GM18909 (cell line): ENCODE measurements around the gene AIFM1.

Experiments used
- ATAC-seq: cut with Tn5 transposase; IDR thresholded peaks from one replicate; pipeline ENCODE4 v1.9.1; 2021; ENCODE audit warnings: mild to moderate bottlenecking; ENCODE audit not compliant: unreplicated experiment, poor library complexity

Gene AIFM1

GRCh38 chrX:130165703-130166502, at the start of gene AIFM1:
Gene AIFM1, minus strand, starts transcription at chrX:130165841. Its CDS starts 185 bp downstream, at chrX:130165656.
- ATAC-seq, result peak; percentile 92

GRCh38 chrX:130213376-130213775, 47.7 kb upstream of the AIFM1 start:
- no peak for ATAC-seq

- ATAC-seq, result no peak
Observed at GRCh38 chrX:130212371-130212770, 46.7 kb upstream of the AIFM1 start.

- ATAC-seq, result no peak
Observed at GRCh38 chrX:130211415-130212186, 46.0 kb upstream of the AIFM1 start.

DNA sequence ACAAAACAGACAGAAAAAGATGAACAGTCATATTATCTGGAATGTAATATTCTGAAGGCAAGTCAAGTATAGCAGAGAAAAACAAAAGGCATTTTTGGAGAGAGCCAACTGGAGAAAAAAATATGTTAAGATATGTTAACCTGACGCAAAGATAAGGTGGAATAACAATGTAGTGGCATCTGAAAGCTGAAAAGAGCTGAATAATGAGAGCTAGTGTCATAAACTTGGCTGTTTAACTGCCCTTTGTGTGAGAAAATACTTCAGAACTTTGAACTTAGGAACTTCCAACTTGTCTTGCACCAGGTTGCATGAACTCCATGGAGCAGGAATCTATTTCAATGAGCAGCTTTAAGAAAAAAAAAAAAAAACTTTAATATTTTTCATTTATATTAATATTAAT, 39.0 kb upstream of the AIFM1 start:
- ATAC-seq, result no peak

DNA sequence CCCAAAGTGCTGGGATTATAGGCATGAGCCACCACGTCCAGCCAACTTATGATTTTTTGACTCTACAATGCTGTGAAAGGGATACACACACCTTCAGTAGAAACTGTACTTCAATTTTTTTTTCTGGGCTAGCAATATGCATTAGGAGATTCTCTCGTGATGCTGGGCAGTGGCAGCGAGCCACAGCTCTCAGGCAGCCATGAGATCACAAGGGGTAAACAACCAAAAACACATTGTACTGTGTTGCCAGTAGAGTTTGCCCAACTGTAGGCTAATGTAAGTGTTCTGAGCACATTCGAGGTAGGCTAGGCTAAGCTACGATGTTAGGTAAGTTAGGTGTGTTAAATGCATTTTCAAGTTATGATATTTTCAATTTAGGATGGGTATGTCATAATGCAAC, 31.8 kb upstream of the AIFM1 start:
- ATAC-seq, result no peak

DNA sequence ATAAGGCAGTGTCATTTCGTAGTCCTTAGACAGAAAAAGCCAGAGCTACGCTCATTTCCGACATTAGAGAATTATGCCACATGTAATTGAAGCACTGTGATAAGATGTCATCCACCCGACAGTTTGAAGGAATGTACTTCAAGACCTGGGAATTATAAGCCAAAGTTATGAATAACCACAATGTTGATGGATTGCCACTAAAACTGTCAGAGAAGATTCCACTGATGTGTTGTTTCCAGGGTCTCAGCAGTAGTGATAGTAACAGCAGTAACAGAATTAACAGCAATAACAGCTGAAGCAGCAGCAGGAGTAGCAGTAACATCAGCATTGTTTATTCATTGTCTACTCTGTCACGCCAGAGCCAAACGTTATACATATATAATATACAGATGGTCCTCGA, 30.8 kb upstream of the AIFM1 start:
- ATAC-seq, result no peak

GRCh38 chrX:130190801-130191200, 25.2 kb upstream of the AIFM1 start:
- no peak for ATAC-seq

DNA sequence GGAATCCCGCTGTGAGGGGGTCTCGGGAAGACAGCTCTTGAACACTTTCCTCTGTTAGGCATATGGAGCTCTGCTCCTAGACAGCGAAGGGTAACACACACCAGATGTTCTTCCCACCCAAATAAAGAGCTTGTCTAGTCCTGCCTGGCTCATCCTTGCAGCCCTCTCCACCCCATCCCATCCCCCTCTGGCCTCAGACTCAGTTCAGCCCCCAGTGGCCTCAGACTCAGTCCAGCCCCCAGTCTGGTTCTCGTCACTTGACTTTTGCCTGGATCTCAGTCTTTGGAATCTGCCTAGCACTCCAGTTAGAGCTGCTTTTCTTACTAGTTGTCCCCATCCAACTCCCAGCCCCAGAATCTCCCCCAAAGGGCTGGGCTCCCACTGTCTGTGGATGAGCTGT, 21.0 kb upstream of the AIFM1 start:
- ATAC-seq, result no peak

- no peak for ATAC-seq
Observed at GRCh38 chrX:130184857-130185256, 19.2 kb upstream of the AIFM1 start.

GRCh38 chrX:130184168-130184567, 18.5 kb upstream of the AIFM1 start:
- ATAC-seq, result no peak

- ATAC-seq, result no peak
Observed at GRCh38 chrX:130179579-130180215, 14.1 kb upstream of the AIFM1 start.

GRCh38 chrX:130179170-130179569, 13.5 kb upstream of the AIFM1 start:
- ATAC-seq, result no peak

DNA sequence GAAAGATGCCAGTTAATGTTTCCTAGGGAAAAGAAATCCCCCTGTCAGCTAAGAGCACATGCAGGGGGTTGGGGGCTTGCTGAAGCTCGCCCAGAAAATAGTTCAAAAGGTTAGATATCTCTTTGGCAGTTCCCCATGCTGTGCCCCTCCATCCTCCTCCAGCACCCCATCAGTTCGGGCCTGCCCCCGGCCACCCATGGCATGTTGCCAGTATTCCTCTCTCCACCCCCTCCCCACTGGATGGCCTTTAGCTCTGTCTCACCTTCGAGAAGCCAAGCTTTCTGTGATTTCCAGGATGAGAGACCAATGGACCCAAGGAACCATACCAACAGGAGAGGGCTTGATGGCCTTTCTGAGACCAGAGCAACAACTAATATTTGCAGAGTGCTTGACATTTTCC, 11.3 kb upstream of the AIFM1 start:
- ATAC-seq, result no peak

GRCh38 chrX:130176354-130176776, 10.7 kb upstream of the AIFM1 start:
- ATAC-seq, result peak; percentile 80

DNA sequence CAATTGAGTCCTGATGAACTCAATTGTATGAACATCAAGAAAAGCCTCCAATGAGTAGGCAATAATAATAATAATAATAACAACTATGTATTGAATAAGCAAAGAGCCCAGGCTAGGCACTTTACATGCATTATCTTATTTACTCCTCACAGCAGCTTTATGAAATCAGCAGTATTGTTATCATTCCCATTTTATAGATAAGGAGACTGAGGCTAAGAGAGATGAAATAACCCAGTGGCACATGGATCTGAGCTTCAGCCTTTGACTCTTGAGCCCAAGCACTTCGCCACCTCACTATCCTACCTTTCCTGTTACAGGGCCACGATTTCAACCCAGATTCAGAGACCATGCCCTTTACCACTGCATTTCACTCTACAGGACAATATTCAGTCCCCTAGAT, 9.3 kb upstream of the AIFM1 start:
- no peak for ATAC-seq

GRCh38 chrX:130174045-130174704, 8.5 kb upstream of the AIFM1 start:
- ATAC-seq, result no peak

DNA sequence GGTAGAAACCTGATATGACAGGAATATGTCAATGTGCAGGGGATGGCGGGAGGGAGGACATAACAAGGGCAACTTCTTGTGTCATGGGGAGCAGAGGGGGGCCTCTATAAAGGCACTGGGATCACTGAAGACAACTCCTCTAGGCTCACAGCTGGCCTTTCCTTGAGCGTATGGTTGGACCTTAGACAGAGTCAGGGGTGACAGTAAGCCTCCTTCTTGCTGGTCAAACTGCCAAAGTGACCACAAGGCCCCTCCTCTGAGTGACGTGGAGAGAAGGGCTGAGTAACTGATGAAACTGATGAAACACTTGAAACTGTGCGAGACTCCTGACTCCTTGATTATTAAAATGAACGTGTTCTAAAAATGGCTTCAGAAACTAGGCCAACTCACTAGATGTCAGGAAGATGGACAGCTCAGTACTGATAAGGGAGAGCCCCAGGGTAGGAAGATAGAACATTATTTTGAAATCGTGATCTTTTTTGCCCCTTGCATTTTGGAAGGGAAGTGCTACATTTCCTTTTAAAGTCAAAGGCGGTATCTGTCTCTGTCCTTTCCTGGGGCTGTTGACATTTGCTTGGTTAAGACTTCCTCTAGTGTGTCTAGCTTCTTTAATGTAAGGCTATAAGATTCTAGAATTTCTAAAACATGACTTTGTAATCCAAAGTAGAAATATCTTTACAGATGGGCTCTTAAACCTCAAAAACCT, 7.7 kb upstream of the AIFM1 start:
- peak; percentile 47 for ATAC-seq

DNA sequence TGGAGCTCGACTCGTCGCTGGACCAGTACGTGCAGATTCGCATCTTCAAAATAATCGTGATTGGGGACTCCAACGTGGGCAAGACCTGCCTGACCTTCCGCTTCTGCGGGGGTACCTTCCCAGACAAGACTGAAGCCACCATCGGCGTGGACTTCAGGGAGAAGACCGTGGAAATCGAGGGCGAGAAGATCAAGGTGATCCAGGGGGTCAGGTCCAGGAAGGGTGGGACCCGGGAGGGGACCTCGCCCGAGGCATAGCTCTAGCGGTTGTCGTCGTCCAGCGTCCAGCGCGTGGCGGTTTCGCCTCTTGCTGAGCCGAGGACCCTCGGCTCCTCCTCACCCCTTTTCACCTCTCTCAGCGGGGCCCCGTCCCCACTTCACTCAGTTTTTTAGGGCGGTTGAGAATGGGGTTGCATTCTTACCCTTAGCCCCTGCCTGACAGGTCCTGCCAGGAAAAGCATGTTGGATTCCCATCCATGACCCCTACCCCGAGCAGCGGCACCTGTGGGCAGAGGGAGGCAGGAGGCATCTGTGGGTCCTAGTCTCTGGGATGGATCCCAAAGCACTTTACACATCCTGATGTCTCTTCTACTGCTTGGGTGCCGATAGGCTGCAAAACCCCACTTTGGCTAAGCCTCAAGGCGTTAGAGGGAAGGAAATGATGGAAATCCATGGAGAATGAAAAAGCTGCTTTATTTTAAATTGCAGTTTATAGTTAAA, 6.6 kb upstream of the AIFM1 start:
- ATAC-seq, result no peak
